ENCODE data around the gene PIK3CD. TPM values are rescaled to one million over a fixed set of nuclear protein-coding genes. Genes with fewer than 3 reads are reported as not detected.

The PIK3CD gene
- total and polyA plus RNA-seq, 2 of the 8 experiments (the other 6 are each of a cell fraction or from before 2014, with no cell fraction given) = 20.6 to 24.1 TPM

DNA sequence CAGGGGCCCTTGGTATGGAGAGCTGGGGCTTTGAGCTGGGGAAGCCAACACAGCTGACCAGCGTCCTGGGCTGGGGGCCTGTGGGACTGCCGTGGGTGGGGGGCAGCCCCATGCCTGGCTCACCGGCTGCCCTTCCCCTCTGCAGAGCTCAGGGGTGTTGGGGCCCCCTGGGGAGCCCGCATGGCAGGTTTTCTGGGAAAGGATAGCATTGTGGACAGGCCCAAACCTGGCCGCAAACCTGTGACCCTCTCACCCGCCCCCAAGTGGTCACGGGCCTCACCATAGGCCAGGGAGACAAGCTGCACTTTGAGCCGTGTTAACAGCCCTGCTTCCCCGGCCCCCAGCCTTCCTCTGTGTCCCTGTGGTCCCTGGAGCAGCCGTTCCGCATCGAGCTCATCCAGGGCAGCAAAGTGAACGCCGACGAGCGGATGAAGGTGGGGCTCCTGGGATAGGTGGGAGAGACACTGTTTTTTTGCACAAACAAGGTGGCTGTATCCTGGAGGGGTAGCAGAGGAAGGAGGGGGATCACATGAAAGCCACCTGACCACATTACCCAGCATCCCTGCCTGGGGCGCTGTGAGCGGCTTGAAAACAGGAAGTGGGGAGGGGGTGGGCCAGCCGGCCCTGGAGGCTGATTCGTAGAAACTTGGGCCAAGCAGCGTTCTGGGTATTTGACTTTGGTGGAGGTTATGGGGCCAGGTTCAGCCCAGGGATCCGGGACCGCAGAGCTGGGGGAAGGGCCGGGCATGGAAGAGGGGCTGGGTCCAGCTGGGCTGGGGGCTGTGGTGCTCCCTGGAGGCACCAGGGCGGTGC, 65.9 kb downstream of the PIK3CD start (continued):
- TF ChIP-seq EP300 (IDR thresholded peaks at IDR 0.05; ENCODE audit: borderline replicate concordance in 1 of 2, low read depth in 2 of 2, low read length in 2 of 2) (no peak), TCF12 (IDR thresholded peaks at IDR 0.05; ENCODE audit: low read depth, low read length) (no peak), ZNF274 (IDR thresholded peaks at IDR 0.05; ENCODE audit: borderline replicate concordance, extremely low read depth, low read length) (no peak), SP1 (IDR thresholded peaks at IDR 0.05; ENCODE audit: low read depth, low read length) (no peak), JUND (IDR thresholded peaks at IDR 0.05; ENCODE audit: low read length) (no peak), EGR1 (IDR thresholded peaks at IDR 0.05; ENCODE audit: borderline replicate concordance, low read depth, low read length) (no peak), GTF2F1 (IDR thresholded peaks at IDR 0.05; ENCODE audit: borderline replicate concordance, low read depth, low read length) (no peak), TBP (IDR thresholded peaks at IDR 0.05; ENCODE audit: low read depth, low read length) (no peak)
- TF ChIP-seq, protein P1, sequence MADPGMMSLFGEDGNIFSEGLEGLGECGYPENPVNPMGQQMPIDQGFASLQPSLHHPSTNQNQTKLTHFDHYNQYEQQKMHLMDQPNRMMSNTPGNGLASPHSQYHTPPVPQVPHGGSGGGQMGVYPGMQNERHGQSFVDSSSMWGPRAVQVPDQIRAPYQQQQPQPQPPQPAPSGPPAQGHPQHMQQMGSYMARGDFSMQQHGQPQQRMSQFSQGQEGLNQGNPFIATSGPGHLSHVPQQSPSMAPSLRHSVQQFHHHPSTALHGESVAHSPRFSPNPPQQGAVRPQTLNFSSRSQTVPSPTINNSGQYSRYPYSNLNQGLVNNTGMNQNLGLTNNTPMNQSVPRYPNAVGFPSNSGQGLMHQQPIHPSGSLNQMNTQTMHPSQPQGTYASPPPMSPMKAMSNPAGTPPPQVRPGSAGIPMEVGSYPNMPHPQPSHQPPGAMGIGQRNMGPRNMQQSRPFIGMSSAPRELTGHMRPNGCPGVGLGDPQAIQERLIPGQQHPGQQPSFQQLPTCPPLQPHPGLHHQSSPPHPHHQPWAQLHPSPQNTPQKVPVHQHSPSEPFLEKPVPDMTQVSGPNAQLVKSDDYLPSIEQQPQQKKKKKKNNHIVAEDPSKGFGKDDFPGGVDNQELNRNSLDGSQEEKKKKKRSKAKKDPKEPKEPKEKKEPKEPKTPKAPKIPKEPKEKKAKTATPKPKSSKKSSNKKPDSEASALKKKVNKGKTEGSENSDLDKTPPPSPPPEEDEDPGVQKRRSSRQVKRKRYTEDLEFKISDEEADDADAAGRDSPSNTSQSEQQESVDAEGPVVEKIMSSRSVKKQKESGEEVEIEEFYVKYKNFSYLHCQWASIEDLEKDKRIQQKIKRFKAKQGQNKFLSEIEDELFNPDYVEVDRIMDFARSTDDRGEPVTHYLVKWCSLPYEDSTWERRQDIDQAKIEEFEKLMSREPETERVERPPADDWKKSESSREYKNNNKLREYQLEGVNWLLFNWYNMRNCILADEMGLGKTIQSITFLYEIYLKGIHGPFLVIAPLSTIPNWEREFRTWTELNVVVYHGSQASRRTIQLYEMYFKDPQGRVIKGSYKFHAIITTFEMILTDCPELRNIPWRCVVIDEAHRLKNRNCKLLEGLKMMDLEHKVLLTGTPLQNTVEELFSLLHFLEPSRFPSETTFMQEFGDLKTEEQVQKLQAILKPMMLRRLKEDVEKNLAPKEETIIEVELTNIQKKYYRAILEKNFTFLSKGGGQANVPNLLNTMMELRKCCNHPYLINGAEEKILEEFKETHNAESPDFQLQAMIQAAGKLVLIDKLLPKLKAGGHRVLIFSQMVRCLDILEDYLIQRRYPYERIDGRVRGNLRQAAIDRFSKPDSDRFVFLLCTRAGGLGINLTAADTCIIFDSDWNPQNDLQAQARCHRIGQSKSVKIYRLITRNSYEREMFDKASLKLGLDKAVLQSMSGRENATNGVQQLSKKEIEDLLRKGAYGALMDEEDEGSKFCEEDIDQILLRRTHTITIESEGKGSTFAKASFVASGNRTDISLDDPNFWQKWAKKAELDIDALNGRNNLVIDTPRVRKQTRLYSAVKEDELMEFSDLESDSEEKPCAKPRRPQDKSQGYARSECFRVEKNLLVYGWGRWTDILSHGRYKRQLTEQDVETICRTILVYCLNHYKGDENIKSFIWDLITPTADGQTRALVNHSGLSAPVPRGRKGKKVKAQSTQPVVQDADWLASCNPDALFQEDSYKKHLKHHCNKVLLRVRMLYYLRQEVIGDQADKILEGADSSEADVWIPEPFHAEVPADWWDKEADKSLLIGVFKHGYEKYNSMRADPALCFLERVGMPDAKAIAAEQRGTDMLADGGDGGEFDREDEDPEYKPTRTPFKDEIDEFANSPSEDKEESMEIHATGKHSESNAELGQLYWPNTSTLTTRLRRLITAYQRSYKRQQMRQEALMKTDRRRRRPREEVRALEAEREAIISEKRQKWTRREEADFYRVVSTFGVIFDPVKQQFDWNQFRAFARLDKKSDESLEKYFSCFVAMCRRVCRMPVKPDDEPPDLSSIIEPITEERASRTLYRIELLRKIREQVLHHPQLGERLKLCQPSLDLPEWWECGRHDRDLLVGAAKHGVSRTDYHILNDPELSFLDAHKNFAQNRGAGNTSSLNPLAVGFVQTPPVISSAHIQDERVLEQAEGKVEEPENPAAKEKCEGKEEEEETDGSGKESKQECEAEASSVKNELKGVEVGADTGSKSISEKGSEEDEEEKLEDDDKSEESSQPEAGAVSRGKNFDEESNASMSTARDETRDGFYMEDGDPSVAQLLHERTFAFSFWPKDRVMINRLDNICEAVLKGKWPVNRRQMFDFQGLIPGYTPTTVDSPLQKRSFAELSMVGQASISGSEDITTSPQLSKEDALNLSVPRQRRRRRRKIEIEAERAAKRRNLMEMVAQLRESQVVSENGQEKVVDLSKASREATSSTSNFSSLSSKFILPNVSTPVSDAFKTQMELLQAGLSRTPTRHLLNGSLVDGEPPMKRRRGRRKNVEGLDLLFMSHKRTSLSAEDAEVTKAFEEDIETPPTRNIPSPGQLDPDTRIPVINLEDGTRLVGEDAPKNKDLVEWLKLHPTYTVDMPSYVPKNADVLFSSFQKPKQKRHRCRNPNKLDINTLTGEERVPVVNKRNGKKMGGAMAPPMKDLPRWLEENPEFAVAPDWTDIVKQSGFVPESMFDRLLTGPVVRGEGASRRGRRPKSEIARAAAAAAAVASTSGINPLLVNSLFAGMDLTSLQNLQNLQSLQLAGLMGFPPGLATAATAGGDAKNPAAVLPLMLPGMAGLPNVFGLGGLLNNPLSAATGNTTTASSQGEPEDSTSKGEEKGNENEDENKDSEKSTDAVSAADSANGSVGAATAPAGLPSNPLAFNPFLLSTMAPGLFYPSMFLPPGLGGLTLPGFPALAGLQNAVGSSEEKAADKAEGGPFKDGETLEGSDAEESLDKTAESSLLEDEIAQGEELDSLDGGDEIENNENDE (IDR thresholded peaks at IDR 0.05; ENCODE audit: insufficient replicate concordance, low read length) = no peak

Measured in H1 (cell line).